Choroid plexus epithelial cell (primary cell): ENCODE data around the gene ZMYND19.

Experiments used
- DNase-seq: peaks from one replicate; pipeline ENCODE4 v3.0.0-alpha.2; 2010; ENCODE audit warnings: low read depth
- H3K4me3 ChIP-seq: 2 replicates; pipeline ENCODE4 v1.5.1; 2011; ENCODE audit warnings: low read depth, mild to moderate bottlenecking, control low read depth, low read length, moderate library complexity
- CTCF ChIP-seq: conservative IDR thresholded peaks from 2 replicates; pipeline ENCODE4 v1.5.1; 2011; ENCODE audit warnings: low read depth, mild to moderate bottlenecking, control low read depth, inconsistent platforms, low read length, moderate library complexity

Gene ZMYND19

DNA sequence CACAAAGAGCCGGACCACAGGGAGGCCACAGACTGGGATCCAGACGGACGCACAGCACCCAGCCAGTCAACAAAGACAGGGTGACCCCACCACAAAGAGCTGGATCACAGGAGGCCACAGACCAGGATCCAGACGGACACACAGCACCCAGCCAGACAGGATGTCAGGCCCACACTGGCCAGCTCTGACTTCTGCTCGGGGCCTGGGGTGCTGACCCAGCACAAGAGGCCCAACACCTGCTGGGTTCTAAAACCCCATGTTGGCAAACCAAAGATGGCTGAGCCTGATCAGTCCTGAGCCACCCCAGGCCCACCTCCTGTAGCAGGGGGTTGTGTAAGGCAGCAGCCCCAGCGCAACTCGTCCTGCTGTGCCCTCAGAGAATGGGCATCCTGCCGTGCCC lies 6.4 kb downstream of the ZMYND19 start:
- DNase-seq, result no peak
- TF ChIP-seq CTCF, result no peak
- H3K4me3 ChIP-seq, result no peak overlapping the region

DNA sequence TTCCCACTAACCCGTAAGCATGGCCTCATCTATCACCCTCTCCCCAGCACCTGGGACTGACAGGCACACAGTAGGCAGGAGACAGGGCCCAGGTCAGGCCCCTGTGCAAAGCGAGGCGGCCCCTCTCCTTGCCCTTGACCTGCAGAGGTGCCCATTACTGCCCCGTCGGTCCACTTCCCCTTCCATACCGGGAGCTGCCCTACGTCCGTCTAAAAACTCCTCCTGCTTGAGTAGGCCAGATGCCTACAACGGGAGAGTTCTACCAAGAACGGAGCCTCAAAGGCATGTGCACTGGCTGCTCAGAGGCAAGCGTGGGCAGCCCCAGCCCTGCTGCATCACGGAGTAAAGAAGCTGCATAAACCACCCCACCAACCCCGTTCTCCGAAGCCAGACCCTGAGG lies 7.0 kb downstream of the ZMYND19 start:
- TF ChIP-seq CTCF, result no peak
- H3K4me3 ChIP-seq, result no peak overlapping the region
- DNase-seq, result no peak

DNA sequence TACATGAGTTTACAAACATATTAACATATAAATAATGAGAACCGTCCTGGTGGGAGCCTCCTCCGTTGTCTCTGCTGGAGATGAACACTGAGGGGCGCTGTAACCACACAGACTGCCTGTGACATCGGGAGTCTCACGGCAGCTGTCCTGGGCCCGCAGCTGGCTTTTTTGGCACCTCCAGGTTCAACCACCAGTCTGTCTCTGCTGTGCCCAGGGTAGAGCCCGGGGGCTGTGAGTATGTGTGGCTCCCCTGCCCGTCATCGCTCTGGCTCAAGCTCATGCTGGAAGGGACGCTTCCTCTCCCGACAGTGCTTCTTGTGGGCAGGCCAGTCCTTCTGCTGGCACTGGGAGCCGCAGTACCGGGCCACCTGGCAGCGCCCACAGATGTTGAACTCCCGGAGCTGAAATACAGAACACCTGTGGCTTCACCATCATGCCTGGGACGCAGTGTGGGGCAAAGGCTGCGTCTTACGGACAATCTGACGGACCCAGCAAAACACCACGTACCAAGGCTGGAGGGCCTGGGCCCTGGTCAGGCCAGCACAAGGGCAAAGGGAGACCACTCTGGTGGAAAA lies 7.9 kb downstream of the ZMYND19 start:
- DNase-seq, result no peak
- peak; percentile 45 for TF ChIP-seq CTCF
- no peak overlapping the region for H3K4me3 ChIP-seq

GRCh38 chr9:137581361-137582285 lies 8.7 kb downstream of the ZMYND19 start:
- no peak for TF ChIP-seq CTCF
- no peak overlapping the region for H3K4me3 ChIP-seq
- no peak for DNase-seq

- H3K4me3 ChIP-seq, result no peak overlapping the region
- TF ChIP-seq CTCF, result no peak
- DNase-seq, result no peak
Measured at GRCh38 chr9:137580954-137581322, 9.4 kb downstream of the ZMYND19 start.

DNA sequence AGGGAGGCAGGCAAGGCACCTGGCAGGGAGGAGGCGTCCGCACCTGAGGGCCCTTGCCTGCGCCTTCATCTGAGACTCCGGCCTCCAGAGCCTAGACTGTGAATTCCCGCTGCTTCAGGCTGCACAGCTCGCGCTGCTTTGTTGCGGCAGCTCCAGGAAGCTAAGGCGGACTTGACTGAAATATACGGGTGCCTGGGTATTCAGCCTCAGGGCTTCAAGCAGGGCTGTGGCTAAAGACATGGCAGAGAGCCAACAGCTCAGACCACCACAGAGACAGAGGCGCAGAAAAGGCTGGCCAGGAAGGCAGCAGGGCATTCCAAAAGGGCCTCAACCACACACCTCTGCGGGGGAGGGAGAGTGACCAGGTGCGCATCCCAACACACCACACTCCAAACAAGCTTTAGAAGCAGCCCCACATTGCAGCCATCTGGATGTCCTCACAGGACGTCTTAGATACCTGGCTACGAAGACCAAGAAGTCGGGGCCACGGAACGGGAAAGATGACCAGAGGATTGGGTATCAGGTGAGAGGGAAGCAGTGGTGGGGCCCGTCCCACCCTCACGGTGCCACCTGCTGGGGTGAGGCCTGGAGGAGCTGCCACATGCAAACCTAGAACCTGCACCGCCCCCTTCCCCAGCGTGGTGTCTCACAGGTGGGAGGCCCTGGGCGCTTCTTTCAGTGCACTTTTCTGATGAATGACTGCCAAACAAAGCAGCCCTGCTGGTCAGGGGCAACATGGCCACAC lies 9.9 kb downstream of the ZMYND19 start:
- TF ChIP-seq CTCF, result no peak
- no peak for DNase-seq
- no peak overlapping the region for H3K4me3 ChIP-seq
